ENCODE measurements around the gene ATPAF1.

ATPAF1 gene

DNA sequence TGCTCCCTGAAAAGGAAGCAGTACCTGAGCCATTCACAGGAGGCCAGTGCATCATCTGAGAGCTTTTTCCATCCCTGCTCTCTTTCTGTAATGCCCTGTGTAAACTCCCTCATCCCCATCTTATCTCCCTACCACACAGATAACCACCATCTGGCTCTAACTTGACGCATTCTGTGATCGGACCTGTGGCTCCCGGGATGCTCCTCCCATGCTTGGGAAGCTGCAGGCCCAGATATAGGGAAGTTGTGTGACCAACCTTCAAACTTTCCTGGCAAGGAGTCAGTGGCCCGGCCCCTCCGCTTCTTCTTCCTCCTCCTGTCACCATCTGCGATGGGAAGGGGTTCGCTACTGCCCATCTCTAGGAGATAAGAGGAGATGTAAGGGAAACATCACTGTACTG, 85.2 kb downstream of the ATPAF1 start:
- FAIRE-seq, result no peak

Data from TTC549 (cell line).